SK-N-SH (cell line): ENCODE measurements around the gene HPCAL4. TPM values are rescaled to one million over a fixed set of nuclear protein-coding genes. Genes with fewer than 3 reads are reported as not detected.

ENCODE experiments used
- CTCF ChIA-PET: fragments of 300-600, 350-600 bp; formaldehyde crosslinking; extraction: SDS; loops from one replicate; lab custom pipeline; 2021; lab: Yijun Ruan, JAX
- POLR2A ChIA-PET: fragments of 350-600 bp; sonication (Branson Sonifier 250); formaldehyde crosslinking; extraction: SDS; loops from one replicate; lab custom pipeline; 2020; ENCODE audit warnings: antibody characterized with exemption, inconsistent platforms; lab: Yijun Ruan, JAX
- DNase-seq: peaks from one replicate; pipeline ENCODE4 v3.0.0; 2012
- H2AFZ ChIP-seq: fragments of 200-600 bp; sonication (generic); 2 replicates; pipeline ENCODE4 v1.8.1; 2016; ENCODE audit warnings: antibody characterized with exemption, mild to moderate bottlenecking, low read depth
- H3F3A ChIP-seq: fragments of 200-600 bp; sonication (generic); replicated peaks from 2 replicates; pipeline ENCODE3; 2016; ENCODE audit warnings: antibody characterized with exemption, mild to moderate bottlenecking; ENCODE audit not compliant: insufficient read depth
- H3K27ac ChIP-seq, 2 experiments: fragments of 200-500 bp in 1 of 2; fragments of 200-600 bp in 1 of 2; sonication (Bioruptor generic) in 1 of 2; sonication (generic), shearing (Covaris generic) in 1 of 2; 2 replicates each; pipeline versions ENCODE4 v1.5.1 to v1.6.1; 2014 to 2016; ENCODE audit warnings: low read depth in 2 of 2, inconsistent platforms in 1 of 2, low read length in 1 of 2, mild to moderate bottlenecking in 1 of 2, mixed read lengths in 1 of 2
- H3K27me3 ChIP-seq: fragments of 200-600 bp; sonication (generic), shearing (Covaris generic); 2 replicates; pipeline ENCODE4 v1.6.1; 2016; ENCODE audit warnings: mixed run types; ENCODE audit not compliant: insufficient read depth
- H3K36me3 ChIP-seq, 2 experiments: fragments of 200-500 bp in 1 of 2; fragments of 200-600 bp in 1 of 2; sonication (Bioruptor generic) in 1 of 2; sonication (generic) in 1 of 2; replicated peaks in 1 of 2; 2 replicates each; pipeline versions ENCODE3 to v1.5.1; 2014 to 2016; ENCODE audit warnings: low read length in 1 of 2, mild to moderate bottlenecking in 1 of 2; ENCODE audit not compliant: insufficient read depth in 2 of 2, control insufficient read depth in 1 of 2
- H3K4me1 ChIP-seq, 2 experiments: fragments of 200-500 bp in 1 of 2; fragments of 200-600 bp in 1 of 2; sonication (Bioruptor generic) in 1 of 2; sonication (generic), shearing (Covaris generic) in 1 of 2; 2 replicates each; pipeline versions ENCODE4 v1.5.1 to v1.6.1; 2014 to 2016; ENCODE audit warnings: low read depth in 1 of 2, low read length in 1 of 2, mixed run types in 1 of 2; ENCODE audit not compliant: insufficient read depth in 2 of 2, control insufficient read depth in 1 of 2
- H3K4me2 ChIP-seq: fragments of 200-600 bp; sonication (generic), shearing (Covaris generic); 2 replicates; pipeline ENCODE4 v1.6.1; 2017; ENCODE audit warnings: mixed run types
- H3K4me3 ChIP-seq, 2 experiments: fragments of 200-500 bp in 1 of 2; fragments of 200-600 bp in 1 of 2; sonication (Bioruptor generic) in 1 of 2; sonication (generic), shearing (Covaris generic) in 1 of 2; 2 replicates each; pipeline versions ENCODE4 v1.5.1 to v1.8.1; 2014 to 2016; ENCODE audit warnings: low read depth in 2 of 2, inconsistent platforms in 1 of 2, low read length in 1 of 2, mild to moderate bottlenecking in 1 of 2, mixed read lengths in 1 of 2, moderate library complexity in 1 of 2
- H3K79me2 ChIP-seq: fragments of 200-600 bp; sonication (generic); 2 replicates; pipeline ENCODE4 v1.8.1; 2017; ENCODE audit warnings: mild to moderate bottlenecking; ENCODE audit not compliant: insufficient read depth
- H3K9ac ChIP-seq: fragments of 200-600 bp; sonication (generic); 2 replicates; pipeline ENCODE4 v1.6.1; 2017; ENCODE audit warnings: mixed run types
- H3K9me2 ChIP-seq: fragments of 200-600 bp; sonication (generic); 2 replicates; pipeline ENCODE4 v1.6.1; 2017; ENCODE audit warnings: mixed run types
- H3K9me3 ChIP-seq: fragments of 200-600 bp; sonication (generic); 2 replicates; pipeline ENCODE4 v1.6.1; 2017; ENCODE audit warnings: mixed run types, mild to moderate bottlenecking, moderate library complexity
- H4K20me1 ChIP-seq: fragments of 200-600 bp; sonication (generic); 2 replicates; pipeline ENCODE4 v1.6.1; 2017; ENCODE audit warnings: mild to moderate bottlenecking, mixed run types; ENCODE audit not compliant: insufficient read depth
- CHD2 ChIP-seq: fragments of 150-350 bp; IDR thresholded peaks from 2 replicates; pipeline ENCODE4 v1.6.1; 2018; ENCODE audit warnings: low read length; ENCODE audit not compliant: partially characterized antibody
- EZH2phosphoT487 ChIP-seq: fragments of 200-600 bp; sonication (generic); IDR thresholded peaks from 2 replicates; pipeline ENCODE4 v1.6.1; 2017; ENCODE audit warnings: low read depth, mixed run types, mild to moderate bottlenecking, antibody characterized with exemption, moderate library complexity, borderline replicate concordance
- FOXJ3 ChIP-seq: sonication (generic); formaldehyde crosslinking; IDR thresholded peaks from 2 replicates; pipeline ENCODE4 v1.5.1; 2020; ENCODE audit warnings: mild to moderate bottlenecking, missing genetic modification reagents
- RXRA ChIP-seq: IDR thresholded peaks from 2 replicates; pipeline ENCODE4 v1.4.0; 2012; ENCODE audit warnings: low read depth, mild to moderate bottlenecking, borderline replicate concordance
- TEAD4 ChIP-seq: IDR thresholded peaks from 2 replicates; pipeline ENCODE4 v1.4.0; 2012; ENCODE audit warnings: mild to moderate bottlenecking, borderline replicate concordance; ENCODE audit not compliant: insufficient read depth
- YY1 ChIP-seq: IDR thresholded peaks from 2 replicates; pipeline ENCODE4 v1.4.0; 2012; ENCODE audit warnings: low read depth, mild to moderate bottlenecking
- WGBS: methylation state at CpG from one replicate; pipeline ENCODE4 v1.1.6; 2017; ENCODE audit warnings: low lambda C conversion rate; 5-methylcytosine and 5-hydroxymethylcytosine counted together
- polyA plus RNA-seq, 3 experiments: library from polyadenylated mRNA; depleted of rRNA; stranded (reverse); fragments of >200 nt; gene quantifications; 2 replicates each; pipeline ENCODE4 v1.2.3, GENCODE V29; 2012
- TF ChIP-seq, protein P1 (sequence below): IDR thresholded peaks from 2 replicates; pipeline ENCODE4 v1.4.0; 2012; ENCODE audit warnings: low read depth, borderline replicate concordance
- TF ChIP-seq, protein P2 (sequence below): IDR thresholded peaks from 2 replicates; pipeline ENCODE4; 2012
- TF ChIP-seq, protein P3 (sequence below): fragments of 200-600 bp; sonication (generic); IDR thresholded peaks from 2 replicates; pipeline ENCODE4 v1.6.1; 2017; ENCODE audit warnings: antibody characterized with exemption, mild to moderate bottlenecking, moderate library complexity

The HPCAL4 gene
- polyA plus RNA-seq, 1 of the 3 experiments (the other 2 are of a cell fraction): 0.15 TPM

DNA sequence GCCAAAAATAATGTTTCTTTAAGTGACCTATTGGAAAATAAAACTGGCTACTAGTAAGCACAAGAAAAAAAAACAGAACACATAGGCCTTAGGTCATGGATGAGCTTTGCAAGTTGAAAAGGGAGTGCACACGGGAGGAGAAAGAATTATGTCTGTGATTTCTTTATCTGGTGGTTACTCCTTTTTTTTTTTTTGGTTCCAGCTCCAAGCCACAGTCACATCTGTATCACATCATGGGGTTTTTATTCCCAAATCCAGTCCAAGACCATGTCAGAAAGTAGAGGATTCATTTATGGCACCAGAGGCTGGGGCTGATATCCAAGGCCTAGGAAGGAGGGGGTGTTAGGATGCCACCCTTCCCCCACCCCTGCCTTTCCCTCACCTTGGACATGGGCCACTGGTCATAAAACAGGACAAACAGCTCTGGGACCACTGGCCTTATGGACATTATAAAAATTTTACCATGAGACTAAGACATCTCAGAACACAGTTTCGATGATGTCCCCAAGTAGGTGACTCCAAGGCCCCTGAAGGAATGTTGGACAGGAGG is 41.5 kb downstream of the HPCAL4 start (continued):
- TF ChIP-seq, protein P1, sequence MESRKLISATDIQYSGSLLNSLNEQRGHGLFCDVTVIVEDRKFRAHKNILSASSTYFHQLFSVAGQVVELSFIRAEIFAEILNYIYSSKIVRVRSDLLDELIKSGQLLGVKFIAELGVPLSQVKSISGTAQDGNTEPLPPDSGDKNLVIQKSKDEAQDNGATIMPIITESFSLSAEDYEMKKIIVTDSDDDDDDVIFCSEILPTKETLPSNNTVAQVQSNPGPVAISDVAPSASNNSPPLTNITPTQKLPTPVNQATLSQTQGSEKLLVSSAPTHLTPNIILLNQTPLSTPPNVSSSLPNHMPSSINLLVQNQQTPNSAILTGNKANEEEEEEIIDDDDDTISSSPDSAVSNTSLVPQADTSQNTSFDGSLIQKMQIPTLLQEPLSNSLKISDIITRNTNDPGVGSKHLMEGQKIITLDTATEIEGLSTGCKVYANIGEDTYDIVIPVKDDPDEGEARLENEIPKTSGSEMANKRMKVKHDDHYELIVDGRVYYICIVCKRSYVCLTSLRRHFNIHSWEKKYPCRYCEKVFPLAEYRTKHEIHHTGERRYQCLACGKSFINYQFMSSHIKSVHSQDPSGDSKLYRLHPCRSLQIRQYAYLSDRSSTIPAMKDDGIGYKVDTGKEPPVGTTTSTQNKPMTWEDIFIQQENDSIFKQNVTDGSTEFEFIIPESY: no peak

DNA sequence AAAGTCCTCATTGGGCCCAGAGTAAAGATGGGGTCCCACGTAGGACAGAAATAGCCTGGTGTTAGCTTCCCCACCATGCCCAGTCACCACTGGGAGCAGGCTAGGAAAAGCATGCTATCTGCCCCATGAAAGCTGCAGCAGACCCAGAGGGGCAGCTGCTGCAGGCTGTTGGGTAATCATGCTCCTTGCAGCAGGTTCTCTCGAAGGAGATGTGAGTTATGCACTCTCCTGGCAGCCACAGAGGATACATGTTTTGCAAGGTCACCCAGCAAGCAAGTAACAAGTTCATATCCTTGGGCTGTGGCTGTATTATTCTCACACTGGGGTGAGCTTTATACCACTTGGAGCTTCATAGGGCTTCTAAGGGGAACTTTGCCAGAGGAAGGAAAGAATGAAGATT is 42.7 kb downstream of the HPCAL4 start:
- TF ChIP-seq TEAD4 (no peak), RXRA (no peak), EZH2phosphoT487 (no peak), CHD2 (no peak), YY1 (no peak), FOXJ3 (CRISPR knock-in tag) (no peak)
- TF ChIP-seq, protein P2, sequence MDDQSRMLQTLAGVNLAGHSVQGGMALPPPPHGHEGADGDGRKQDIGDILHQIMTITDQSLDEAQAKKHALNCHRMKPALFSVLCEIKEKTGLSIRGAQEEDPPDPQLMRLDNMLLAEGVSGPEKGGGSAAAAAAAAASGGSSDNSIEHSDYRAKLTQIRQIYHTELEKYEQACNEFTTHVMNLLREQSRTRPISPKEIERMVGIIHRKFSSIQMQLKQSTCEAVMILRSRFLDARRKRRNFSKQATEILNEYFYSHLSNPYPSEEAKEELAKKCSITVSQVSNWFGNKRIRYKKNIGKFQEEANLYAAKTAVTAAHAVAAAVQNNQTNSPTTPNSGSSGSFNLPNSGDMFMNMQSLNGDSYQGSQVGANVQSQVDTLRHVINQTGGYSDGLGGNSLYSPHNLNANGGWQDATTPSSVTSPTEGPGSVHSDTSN: no peak
- TF ChIP-seq, protein P3, sequence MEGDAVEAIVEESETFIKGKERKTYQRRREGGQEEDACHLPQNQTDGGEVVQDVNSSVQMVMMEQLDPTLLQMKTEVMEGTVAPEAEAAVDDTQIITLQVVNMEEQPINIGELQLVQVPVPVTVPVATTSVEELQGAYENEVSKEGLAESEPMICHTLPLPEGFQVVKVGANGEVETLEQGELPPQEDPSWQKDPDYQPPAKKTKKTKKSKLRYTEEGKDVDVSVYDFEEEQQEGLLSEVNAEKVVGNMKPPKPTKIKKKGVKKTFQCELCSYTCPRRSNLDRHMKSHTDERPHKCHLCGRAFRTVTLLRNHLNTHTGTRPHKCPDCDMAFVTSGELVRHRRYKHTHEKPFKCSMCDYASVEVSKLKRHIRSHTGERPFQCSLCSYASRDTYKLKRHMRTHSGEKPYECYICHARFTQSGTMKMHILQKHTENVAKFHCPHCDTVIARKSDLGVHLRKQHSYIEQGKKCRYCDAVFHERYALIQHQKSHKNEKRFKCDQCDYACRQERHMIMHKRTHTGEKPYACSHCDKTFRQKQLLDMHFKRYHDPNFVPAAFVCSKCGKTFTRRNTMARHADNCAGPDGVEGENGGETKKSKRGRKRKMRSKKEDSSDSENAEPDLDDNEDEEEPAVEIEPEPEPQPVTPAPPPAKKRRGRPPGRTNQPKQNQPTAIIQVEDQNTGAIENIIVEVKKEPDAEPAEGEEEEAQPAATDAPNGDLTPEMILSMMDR: no peak
- POLR2A ChIA-PET: interaction anchor here (1.3 kb wide), 1 partner anchor 9 kb away, joined by 7 read pairs; no protein-coding TSS in a partner anchor
- Histone ChIP-seq H3K27ac (no peak overlapping the region), H3K4me2 (no peak overlapping the region), H2AFZ (no peak overlapping the region), H4K20me1 (no peaks in the 10 kb centered on the region), H3K9ac (no peak overlapping the region), H3K4me1 (peaks cover 0 to 43% of the 10 kb centered on the region in 2 experiments; a peak in 1 of 4 replicates), H3K9me3 (no peaks in the 10 kb centered on the region), H3K27me3 (no peaks in the 10 kb centered on the region), H3K9me2 (no peaks in the 10 kb centered on the region), H3K4me3 (no peak overlapping the region), H3F3A (no peaks in the 10 kb centered on the region), H3K36me3 (no peaks in the 10 kb centered on the region), H3K79me2 (no peaks in the 10 kb centered on the region)
- no peak for DNase-seq
- CTCF ChIA-PET: interaction anchor here (1.0 to 15.4 kb wide), 5 partner anchors 9 to 72 kb away, joined by 3 to 459 read pairs (median 9); partner anchors contain the start of genes NT5C1A and PABPC4
- WGBS: 39% methylated on average over 2 of the region's 2 CpGs
